Upper lobe of left lung (tissue), 6 donors: ENCODE data around the gene THAP4. TPM values are rescaled to one million over a fixed set of nuclear protein-coding genes. Genes with fewer than 3 reads are reported as not detected.
A peak's percentile ranks its signal among the peaks of the same experiment; 100 is the strongest.

Source experiments
- ATAC-seq, 2 donors: fragments of 200-7000 bp; cut with Tn5 transposase; one replicate each; pipeline ENCODE4 v1.9.1; 2022; ENCODE audit warnings: mild to moderate bottlenecking in 2 of 2, moderate library complexity in 2 of 2; ENCODE audit not compliant: low FRiP score in 2 of 2
- DNase-seq, 2 donors: peaks; one replicate each; pipeline ENCODE4 v3.0.0-alpha.2; 2019 to 2020
- H3K27ac ChIP-seq, 4 donors: fragments of 200-600 bp; sonication (generic); one replicate each; pipeline ENCODE4 v1.5.1; 2016 to 2019
- H3K27me3 ChIP-seq, 4 donors: fragments of 200-600 bp; sonication (generic); one replicate each; pipeline ENCODE4 v1.5.1; 2017 to 2019
- H3K36me3 ChIP-seq, 4 donors: fragments of 200-600 bp; sonication (generic); one replicate each; pipeline ENCODE4 v1.5.1; 2016 to 2019
- H3K4me1 ChIP-seq, 4 donors: fragments of 200-600 bp; sonication (generic); one replicate each; pipeline ENCODE4 v1.5.1; 2018 to 2019
- H3K4me3 ChIP-seq, 4 donors: fragments of 200-600 bp; sonication (generic); one replicate each; pipeline ENCODE4 v1.5.1; 2017 to 2019; ENCODE audit warnings: mild to moderate bottlenecking in 2 of 4, moderate library complexity in 1 of 4
- H3K9me3 ChIP-seq, 4 donors: fragments of 200-600 bp; sonication (generic); one replicate each; pipeline ENCODE4 v1.5.1; 2018 to 2019
- EP300 ChIP-seq, 4 donors: sonication (generic); formaldehyde crosslinking; IDR thresholded peaks; one replicate each; pipeline ENCODE4 v1.5.1; 2017; ENCODE audit warnings: antibody characterized with exemption in 4 of 4, control low read depth in 2 of 4
- POLR2A ChIP-seq, 4 donors: fragments of 450-650 bp; IDR thresholded peaks; one replicate each; pipeline ENCODE4 v1.5.1; 2016 to 2017; ENCODE audit warnings: antibody characterized with exemption in 4 of 4, mild to moderate bottlenecking in 2 of 4
- POLR2AphosphoS5 ChIP-seq, 2 donors: sonication (generic); formaldehyde crosslinking; IDR thresholded peaks; one replicate each; pipeline ENCODE4 v1.5.1; 2017; ENCODE audit warnings: antibody characterized with exemption in 2 of 2
- WGBS, 2 donors: methylation state at CpG; one replicate each; pipeline ENCODE4 v1.1.5; 2017 to 2018; 5-methylcytosine and 5-hydroxymethylcytosine counted together
- total RNA-seq, 6 donors: library from RNA; depleted of rRNA in 4 of 6; stranded (reverse); fragments of >200 nt in 4 of 6; gene quantifications; one replicate each; pipeline versions ENCODE4 v1.1.0 to v1.2.1, GENCODE V29; 2016 to 2021
- TF ChIP-seq, protein P1 (sequence below), 6 experiments: fragments of 450-650 bp in 4 of 6; fragments of 200-600 bp in 2 of 6; sonication (generic) in 2 of 6; IDR thresholded peaks; one replicate each; pipeline ENCODE4 v1.5.1; 2016 to 2019; ENCODE audit warnings: antibody characterized with exemption in 6 of 6
- donor health status: DM: no; HTN: no; CAD: no; lungs with moderate emphysema.
- donor health status: DM: no; HTN: yes; CAD: no; lungs with severe emphysema.

Gene THAP4
- total RNA-seq, 6 donors from 2014 or later, result 36.6 to 85.9 (median 48.1) TPM

DNA sequence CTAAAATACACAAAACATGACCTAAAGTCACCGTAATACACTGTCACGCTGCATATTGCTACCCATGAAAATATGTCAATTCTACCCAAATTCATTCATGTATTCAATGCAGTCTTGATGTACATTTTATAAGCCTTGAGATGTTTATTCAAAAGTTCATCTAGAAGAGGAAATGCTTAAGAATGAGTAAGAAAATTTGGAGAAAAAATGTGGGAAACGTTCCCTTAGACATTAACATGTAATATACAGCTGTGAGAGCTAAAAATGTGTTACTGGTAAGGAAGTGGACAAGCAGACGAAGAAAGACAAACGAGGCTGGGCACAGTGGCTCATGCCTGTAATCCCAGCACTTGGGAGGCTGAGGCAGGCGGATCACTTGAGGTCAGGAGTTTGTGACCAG lies 37.3 kb downstream of the THAP4 start:
- TF ChIP-seq EP300 (IDR thresholded peaks at IDR 0.05), result no peak
- TF ChIP-seq, protein P1, sequence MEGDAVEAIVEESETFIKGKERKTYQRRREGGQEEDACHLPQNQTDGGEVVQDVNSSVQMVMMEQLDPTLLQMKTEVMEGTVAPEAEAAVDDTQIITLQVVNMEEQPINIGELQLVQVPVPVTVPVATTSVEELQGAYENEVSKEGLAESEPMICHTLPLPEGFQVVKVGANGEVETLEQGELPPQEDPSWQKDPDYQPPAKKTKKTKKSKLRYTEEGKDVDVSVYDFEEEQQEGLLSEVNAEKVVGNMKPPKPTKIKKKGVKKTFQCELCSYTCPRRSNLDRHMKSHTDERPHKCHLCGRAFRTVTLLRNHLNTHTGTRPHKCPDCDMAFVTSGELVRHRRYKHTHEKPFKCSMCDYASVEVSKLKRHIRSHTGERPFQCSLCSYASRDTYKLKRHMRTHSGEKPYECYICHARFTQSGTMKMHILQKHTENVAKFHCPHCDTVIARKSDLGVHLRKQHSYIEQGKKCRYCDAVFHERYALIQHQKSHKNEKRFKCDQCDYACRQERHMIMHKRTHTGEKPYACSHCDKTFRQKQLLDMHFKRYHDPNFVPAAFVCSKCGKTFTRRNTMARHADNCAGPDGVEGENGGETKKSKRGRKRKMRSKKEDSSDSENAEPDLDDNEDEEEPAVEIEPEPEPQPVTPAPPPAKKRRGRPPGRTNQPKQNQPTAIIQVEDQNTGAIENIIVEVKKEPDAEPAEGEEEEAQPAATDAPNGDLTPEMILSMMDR (IDR thresholded peaks at IDR 0.05), result no peak
- DNase-seq, result no peak
- WGBS, 2 donors, result 86 to 92% methylated on average over 6 of the region's 6 CpGs
- no peak for ATAC-seq
- Histone ChIP-seq H3K4me1 (no peaks in the 10 kb centered on the region), H3K4me3 (no peak overlapping the region), H3K27me3 (no peaks in the 10 kb centered on the region), H3K36me3 (peaks cover 10 to 76% (median 49%) of the 10 kb centered on the region in 4 donors), H3K9me3 (no peaks in the 10 kb centered on the region), H3K27ac (no peak overlapping the region)

DNA sequence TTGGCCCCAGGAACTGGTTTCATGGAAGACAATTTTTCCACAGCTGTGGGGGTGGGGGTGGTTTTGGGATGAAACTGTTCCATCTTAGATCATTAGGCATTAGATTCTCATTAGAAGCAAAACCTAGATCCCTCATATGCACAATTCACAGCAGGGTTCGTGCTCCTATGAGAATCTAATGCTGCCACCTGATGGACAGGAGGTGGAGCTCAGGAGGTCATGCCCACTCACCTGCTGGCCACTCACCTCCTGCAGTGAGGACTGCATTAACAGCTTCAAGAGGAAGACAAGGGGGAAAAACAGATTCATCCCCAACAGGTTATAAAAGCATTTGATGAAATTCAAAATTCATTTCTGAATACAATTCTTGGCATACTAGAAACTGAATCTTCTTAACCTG lies 38.5 kb downstream of the THAP4 start:
- Histone ChIP-seq H3K9me3 (no peaks in the 10 kb centered on the region), H3K36me3 (peaks cover 8 to 79% (median 52%) of the 10 kb centered on the region in 4 donors), H3K27ac (no peak overlapping the region), H3K4me1 (no peaks in the 10 kb centered on the region), H3K4me3 (no peak overlapping the region), H3K27me3 (no peaks in the 10 kb centered on the region)
- TF ChIP-seq, protein P1 (IDR thresholded peaks at IDR 0.05), result peak in 3 of 6 experiments; percentile 16 to 37 (median 31)
- TF ChIP-seq POLR2AphosphoS5 (IDR thresholded peaks at IDR 0.05), result no peak
- DNase-seq (peak in 1 of 2 donors; percentile 48), ATAC-seq (no peak)
- WGBS, 2 donors, result 63 to 90% methylated on average over 1 of the region's 1 CpG

DNA sequence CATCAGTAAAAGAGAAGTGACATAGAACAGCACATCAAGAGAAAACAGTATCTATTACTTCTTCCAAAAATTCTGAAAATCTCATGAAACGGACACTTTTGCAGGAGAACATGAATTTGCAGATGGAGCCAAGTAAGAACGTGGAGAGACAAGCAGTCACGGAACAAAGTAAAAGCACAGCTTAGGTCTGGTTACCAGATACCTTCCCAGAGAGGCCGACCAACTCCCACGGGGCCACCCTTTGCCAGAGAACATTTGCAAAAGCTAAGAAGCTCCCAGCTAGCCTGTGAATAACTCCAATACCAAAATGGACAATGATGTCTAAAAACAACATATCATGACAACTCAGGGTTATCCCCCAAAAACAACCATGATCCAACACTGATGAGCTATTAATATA lies 38.9 kb downstream of the THAP4 start:
- H3K27me3 ChIP-seq, result no peaks in the 10 kb centered on the region
- H3K4me3 ChIP-seq, result no peak overlapping the region
- H3K4me1 ChIP-seq, result no peaks in the 10 kb centered on the region
- no peak for DNase-seq
- WGBS, 2 donors, result 87 to 89% methylated on average over 5 of the region's 5 CpGs
- H3K9me3 ChIP-seq, result no peaks in the 10 kb centered on the region
- peaks cover 6 to 81% (median 50%) of the 10 kb centered on the region in 4 donors for H3K36me3 ChIP-seq
- ATAC-seq, result no peak
- no peak overlapping the region for H3K27ac ChIP-seq
- TF ChIP-seq POLR2A (IDR thresholded peaks at IDR 0.05), result no peak
- TF ChIP-seq POLR2AphosphoS5 (IDR thresholded peaks at IDR 0.05), result no peak
- TF ChIP-seq, protein P1 (IDR thresholded peaks at IDR 0.05), result no peak
- TF ChIP-seq EP300 (IDR thresholded peaks at IDR 0.05), result no peak

DNA sequence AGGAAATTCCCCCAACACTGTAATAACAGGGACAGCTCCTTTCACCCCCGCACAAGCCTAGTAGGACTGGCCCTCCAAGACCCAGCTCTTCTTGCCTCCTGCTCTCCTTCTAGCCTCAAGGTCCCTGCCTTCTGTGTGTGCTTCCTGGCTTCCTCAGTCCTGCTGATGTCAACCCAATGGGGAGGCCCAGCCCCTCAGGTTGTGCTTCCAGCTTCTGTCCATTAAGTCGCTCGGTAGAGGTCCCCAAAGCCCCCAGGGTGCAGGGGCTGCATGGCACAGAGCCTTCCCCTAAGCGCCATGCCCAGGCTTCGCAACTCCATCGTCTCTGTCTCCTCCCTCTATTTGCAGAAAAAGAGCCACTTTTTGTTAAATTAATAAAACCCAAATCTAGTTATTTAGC lies 39.4 kb downstream of the THAP4 start:
- Histone ChIP-seq H3K27ac (no peak overlapping the region), H3K9me3 (no peaks in the 10 kb centered on the region), H3K36me3 (peaks cover 1 to 81% (median 48%) of the 10 kb centered on the region in 4 donors), H3K27me3 (no peaks in the 10 kb centered on the region), H3K4me1 (no peaks in the 10 kb centered on the region), H3K4me3 (no peak overlapping the region)
- WGBS, 2 donors, result 96% methylated on average over 6 of the region's 6 CpGs
- DNase-seq (no peak), ATAC-seq (no peak)
- TF ChIP-seq, protein P1 (IDR thresholded peaks at IDR 0.05), result no peak
- TF ChIP-seq EP300 (IDR thresholded peaks at IDR 0.05) (no peak), POLR2AphosphoS5 (IDR thresholded peaks at IDR 0.05) (no peak), POLR2A (IDR thresholded peaks at IDR 0.05) (no peak)

DNA sequence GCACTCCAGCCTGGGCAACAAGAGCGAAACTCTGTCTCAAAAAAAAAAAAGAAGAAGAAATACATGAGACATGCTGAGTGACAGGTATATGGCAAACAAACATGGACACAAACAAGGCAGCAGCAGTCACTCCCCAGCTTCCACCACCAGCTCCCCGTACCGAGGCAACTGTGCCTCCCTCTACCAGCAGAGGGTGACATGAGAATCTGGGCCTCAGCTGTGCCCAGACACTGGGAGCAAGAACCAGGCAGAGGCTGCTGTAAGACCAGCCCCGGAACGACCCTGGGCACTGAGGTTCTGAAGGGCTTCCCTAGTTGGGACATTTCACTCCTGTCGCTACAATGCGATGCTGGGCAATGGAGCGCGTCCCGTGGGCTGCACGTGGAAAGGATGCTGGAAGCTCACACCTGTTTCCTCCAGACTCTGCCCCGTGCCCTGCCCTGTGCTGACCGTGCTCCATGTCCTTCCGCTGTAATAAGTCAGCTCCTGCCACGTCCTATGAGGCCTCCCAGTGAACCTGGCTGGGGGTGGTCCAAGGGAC lies 41.3 kb downstream of the THAP4 start:
- peak in 1 of 2 donors; percentile 34 for ATAC-seq

More for the DNA sequence above, 41.3 kb downstream of the THAP4 start:
- Histone ChIP-seq H3K4me1 (no peaks in the 10 kb centered on the region), H3K27me3 (no peaks in the 10 kb centered on the region), H3K36me3 (peaks cover 0 to 68% (median 32%) of the 10 kb centered on the region in 4 donors), H3K9me3 (no peaks in the 10 kb centered on the region), H3K4me3 (no peak overlapping the region), H3K27ac (no peak overlapping the region)
- 83 to 91% methylated on average over 9 to 15 of the region's 15 CpGs for WGBS, 2 donors
- TF ChIP-seq, protein P1 (IDR thresholded peaks at IDR 0.05), result no peak
- TF ChIP-seq EP300 (IDR thresholded peaks at IDR 0.05) (no peak), POLR2AphosphoS5 (IDR thresholded peaks at IDR 0.05) (no peak), POLR2A (IDR thresholded peaks at IDR 0.05) (no peak)
- no peak for DNase-seq
